H9 (cell line): ENCODE results near the gene CALCOCO1. TPM values are rescaled to one million over a fixed set of nuclear protein-coding genes. Genes with fewer than 3 reads are reported as not detected.
A peak's percentile ranks its signal among the peaks of the same experiment; 100 is the strongest.

Experiments used
- DNase-seq: peaks from one replicate; pipeline ENCODE4 v3.0.0-alpha.2; 2017
- H2AFZ ChIP-seq: one replicate; pipeline ENCODE4 v1.6.1; 2013; ENCODE audit warnings: mild to moderate bottlenecking, low read length, control low read depth, moderate library complexity
- H2AK5ac ChIP-seq: 2 replicates; pipeline ENCODE4 v1.6.1; 2013; ENCODE audit warnings: low read length, control low read depth, mixed read lengths; ENCODE audit not compliant: insufficient read length
- H2BK120ac ChIP-seq: one replicate; pipeline ENCODE4 v1.6.1; 2013; ENCODE audit warnings: low read depth, mild to moderate bottlenecking, low read length, control low read depth, inconsistent platforms; ENCODE audit not compliant: poor library complexity, severe bottlenecking
- H2BK12ac ChIP-seq: 2 replicates; pipeline ENCODE4 v1.6.1; 2013; ENCODE audit warnings: low read length, control low read depth, mixed read lengths, low read depth; ENCODE audit not compliant: insufficient read length
- H2BK15ac ChIP-seq: 2 replicates; pipeline ENCODE4 v1.6.1; 2013; ENCODE audit warnings: low read depth, low read length, control low read depth
- H2BK20ac ChIP-seq: one replicate; pipeline ENCODE4 v1.6.1; 2013; ENCODE audit warnings: low read depth, mild to moderate bottlenecking, low read length, control low read depth, inconsistent platforms; ENCODE audit not compliant: poor library complexity, severe bottlenecking
- H2BK5ac ChIP-seq: 2 replicates; pipeline ENCODE4 v1.6.1; 2013; ENCODE audit warnings: low read length, control low read depth, mixed read lengths; ENCODE audit not compliant: insufficient read length
- H3K14ac ChIP-seq: 2 replicates; pipeline ENCODE4 v1.6.1; 2013; ENCODE audit warnings: low read length, control low read depth; ENCODE audit not compliant: insufficient read depth
- H3K18ac ChIP-seq: 2 replicates; pipeline ENCODE4 v1.6.1; 2013; ENCODE audit warnings: low read depth, mild to moderate bottlenecking, mixed read lengths, low read length, control low read depth; ENCODE audit not compliant: insufficient read length
- H3K23ac ChIP-seq: 2 replicates; pipeline ENCODE4 v1.6.1; 2013; ENCODE audit warnings: low read length, control low read depth, mixed read lengths, low read depth; ENCODE audit not compliant: insufficient read length
- H3K23me2 ChIP-seq: 2 replicates; pipeline ENCODE4 v1.6.1; 2013; ENCODE audit warnings: low read depth, mild to moderate bottlenecking, mixed read lengths, low read length, control low read depth; ENCODE audit not compliant: insufficient read length, poor library complexity, severe bottlenecking
- H3K27ac ChIP-seq: 2 replicates; pipeline ENCODE4 v1.5.1; 2013; ENCODE audit warnings: low read length, control low read depth, mixed read lengths, low read depth; ENCODE audit not compliant: insufficient read length
- H3K27me3 ChIP-seq: 2 replicates; pipeline ENCODE4 v1.6.1; 2013; ENCODE audit warnings: low read length, control low read depth, inconsistent platforms; ENCODE audit not compliant: insufficient read depth
- H3K4ac ChIP-seq: 2 replicates; pipeline ENCODE4 v1.6.1; 2013; ENCODE audit warnings: low read depth, mild to moderate bottlenecking, control low read depth, inconsistent platforms, low read length, moderate library complexity
- H3K4me1 ChIP-seq: 2 replicates; pipeline ENCODE4 v1.6.1; 2013; ENCODE audit warnings: low read length, control low read depth, inconsistent platforms; ENCODE audit not compliant: insufficient read depth
- H3K4me2 ChIP-seq: 2 replicates; pipeline ENCODE4 v1.6.1; 2013; ENCODE audit warnings: low read length, control low read depth, mixed read lengths; ENCODE audit not compliant: insufficient read length, insufficient read depth
- H3K56ac ChIP-seq: 2 replicates; pipeline ENCODE4 v1.6.1; 2013; ENCODE audit warnings: low read depth, mild to moderate bottlenecking, mixed read lengths, low read length, control low read depth; ENCODE audit not compliant: insufficient read length
- H3K79me1 ChIP-seq: 2 replicates; pipeline ENCODE4 v1.6.1; 2013; ENCODE audit warnings: low read depth, mild to moderate bottlenecking, moderate library complexity, low read length, control low read depth, inconsistent platforms; ENCODE audit not compliant: insufficient read depth, poor library complexity, severe bottlenecking
- H3K79me2 ChIP-seq: 2 replicates; pipeline ENCODE4 v1.6.1; 2013; ENCODE audit warnings: low read length, control low read depth, inconsistent platforms; ENCODE audit not compliant: insufficient read depth
- H3K9ac ChIP-seq: 2 replicates; pipeline ENCODE4 v1.6.1; 2013; ENCODE audit warnings: low read length, control low read depth, mixed read lengths; ENCODE audit not compliant: insufficient read length; ENCODE audit errors: extremely low read depth
- H3K9me3 ChIP-seq: one replicate; pipeline ENCODE4 v1.6.1; 2013; ENCODE audit warnings: low read depth, low read length, inconsistent platforms; ENCODE audit not compliant: control insufficient read depth
- H3T11ph ChIP-seq: one replicate; pipeline ENCODE4 v1.6.1; 2013; ENCODE audit warnings: mild to moderate bottlenecking, low read length, control low read depth, inconsistent platforms
- H4K20me1 ChIP-seq: one replicate; pipeline ENCODE4 v1.6.1; 2013; ENCODE audit not compliant: control insufficient read depth, insufficient read length, insufficient read depth
- H4K5ac ChIP-seq: 2 replicates; pipeline ENCODE4 v1.6.1; 2013; ENCODE audit warnings: low read depth, mild to moderate bottlenecking, mixed read lengths, low read length, control low read depth; ENCODE audit not compliant: insufficient read length
- H4K8ac ChIP-seq: replicated peaks from 2 replicates; pipeline ENCODE4 v1.6.1; 2013; ENCODE audit warnings: low read length, control low read depth, mixed read lengths, low read depth; ENCODE audit not compliant: insufficient read length
- H4K91ac ChIP-seq: 2 replicates; pipeline ENCODE4 v1.6.1; 2013; ENCODE audit warnings: low read depth, mild to moderate bottlenecking, moderate library complexity, mixed read lengths, low read length, control low read depth; ENCODE audit not compliant: insufficient read length
- H3K27ac Mint-ChIP-seq, 3 experiments: 2 replicates in 2 of 3; 3 replicates in 1 of 3; pipeline ENCODE4 v1.8.0; 2020 to 2021; ENCODE audit warnings: mixed read lengths in 3 of 3, mild to moderate bottlenecking in 1 of 3, moderate library complexity in 1 of 3
- H3K27me3 Mint-ChIP-seq: 2 replicates; pipeline ENCODE4 v1.8.0; 2021; ENCODE audit warnings: low read depth, mild to moderate bottlenecking, moderate library complexity, mixed read lengths
- H3K36me3 Mint-ChIP-seq, 3 experiments: 2 replicates in 2 of 3; 3 replicates in 1 of 3; pipeline ENCODE4 v1.8.0; 2020 to 2021; ENCODE audit warnings: low read depth in 3 of 3, mixed read lengths in 3 of 3; ENCODE audit not compliant: insufficient read depth in 1 of 3
- H3K4me1 Mint-ChIP-seq, 2 experiments: 2 replicates each; pipeline ENCODE4 v1.8.0; 2020; ENCODE audit warnings: mixed read lengths in 2 of 2
- H3K4me3 Mint-ChIP-seq, 2 experiments: 2 replicates in 1 of 2; 3 replicates in 1 of 2; pipeline ENCODE4 v1.8.0; 2020 to 2021; ENCODE audit warnings: mild to moderate bottlenecking in 2 of 2, mixed read lengths in 2 of 2, moderate library complexity in 1 of 2
- H3K9me3 Mint-ChIP-seq, 2 experiments: 2 replicates in 1 of 2; 3 replicates in 1 of 2; pipeline ENCODE4 v1.8.0; 2020; ENCODE audit warnings: mild to moderate bottlenecking in 2 of 2, mixed read lengths in 2 of 2, moderate library complexity in 1 of 2
- WGBS: extraction: QIAGEN DNeasy Blood & Tissue Kit; methylation state at CpG from one replicate; pipeline ENCODE4 v1.1.7; 2013; ENCODE audit warnings: missing lambda C conversion rate, low lambda C conversion rate, mixed read lengths; ENCODE audit not compliant: insufficient read length; ENCODE audit errors: extremely low coverage; 5-methylcytosine and 5-hydroxymethylcytosine counted together
- total RNA-seq: library from RNA; stranded (reverse); gene quantifications from 2 replicates; pipeline ENCODE4 v1.2.1, GENCODE V29; 2021
- TF ChIP-seq, protein P1 (sequence below): fragments of 200-600 bp; sonication (generic); conservative IDR thresholded peaks from 3 replicates; pipeline ENCODE4 v1.8.0; 2021; ENCODE audit warnings: antibody characterized with exemption, mild to moderate bottlenecking

Gene CALCOCO1
- total RNA-seq, 1 experiment from 2014 or later: 22.3 TPM

DNA sequence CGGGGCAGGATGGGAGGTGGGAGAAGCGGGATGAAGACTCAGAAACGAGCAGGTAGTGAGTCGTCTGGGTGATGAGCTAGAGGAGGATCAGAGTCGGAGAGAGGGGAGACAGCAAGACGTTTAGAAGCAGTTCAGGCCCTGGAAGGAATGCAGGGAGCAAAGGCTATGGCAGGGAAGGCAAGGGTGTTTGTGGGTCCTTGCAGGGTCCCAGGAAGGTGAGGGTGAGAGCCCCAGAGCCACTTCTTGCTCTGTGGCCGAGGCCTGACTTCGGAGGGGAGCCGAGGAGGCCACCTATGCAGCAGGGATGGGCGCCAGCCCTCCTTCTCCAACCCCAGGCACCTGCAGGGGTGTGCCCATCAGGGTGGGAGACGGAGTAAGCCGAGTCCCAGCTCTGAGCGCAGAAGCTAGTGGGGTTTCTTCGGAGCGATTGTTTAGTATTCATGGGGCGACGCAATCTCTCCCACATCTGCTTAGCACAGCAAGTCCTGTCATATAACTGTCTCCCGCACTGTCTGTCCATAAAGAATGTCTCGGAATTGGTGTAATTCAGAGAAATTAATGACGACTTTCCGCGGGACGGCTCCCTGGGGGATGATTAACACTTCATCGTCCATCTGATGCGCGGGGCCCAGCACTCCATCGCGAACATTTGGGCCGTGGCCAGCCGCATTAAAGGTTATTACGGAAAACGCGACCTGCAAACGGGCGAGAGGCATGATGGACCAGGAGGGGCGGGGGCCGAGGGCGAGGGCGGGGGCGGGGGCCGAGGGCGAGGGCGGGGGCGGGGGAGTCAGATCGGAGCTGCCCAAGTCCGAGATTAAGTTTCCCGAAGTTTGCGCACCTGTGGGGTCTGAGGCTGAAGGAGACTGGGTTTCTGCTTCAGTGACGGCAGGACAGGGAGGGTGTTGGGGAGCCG lies 12.2 kb upstream of the CALCOCO1 start:
- DNase-seq: no peak
- no peak overlapping the region for H3K4ac ChIP-seq
- H4K8ac ChIP-seq: no peak overlapping the region
- peaks cover 16 to 19% of the 10 kb centered on the region in 2 experiments for H3K4me1 Mint-ChIP-seq
- TF ChIP-seq, protein P1, sequence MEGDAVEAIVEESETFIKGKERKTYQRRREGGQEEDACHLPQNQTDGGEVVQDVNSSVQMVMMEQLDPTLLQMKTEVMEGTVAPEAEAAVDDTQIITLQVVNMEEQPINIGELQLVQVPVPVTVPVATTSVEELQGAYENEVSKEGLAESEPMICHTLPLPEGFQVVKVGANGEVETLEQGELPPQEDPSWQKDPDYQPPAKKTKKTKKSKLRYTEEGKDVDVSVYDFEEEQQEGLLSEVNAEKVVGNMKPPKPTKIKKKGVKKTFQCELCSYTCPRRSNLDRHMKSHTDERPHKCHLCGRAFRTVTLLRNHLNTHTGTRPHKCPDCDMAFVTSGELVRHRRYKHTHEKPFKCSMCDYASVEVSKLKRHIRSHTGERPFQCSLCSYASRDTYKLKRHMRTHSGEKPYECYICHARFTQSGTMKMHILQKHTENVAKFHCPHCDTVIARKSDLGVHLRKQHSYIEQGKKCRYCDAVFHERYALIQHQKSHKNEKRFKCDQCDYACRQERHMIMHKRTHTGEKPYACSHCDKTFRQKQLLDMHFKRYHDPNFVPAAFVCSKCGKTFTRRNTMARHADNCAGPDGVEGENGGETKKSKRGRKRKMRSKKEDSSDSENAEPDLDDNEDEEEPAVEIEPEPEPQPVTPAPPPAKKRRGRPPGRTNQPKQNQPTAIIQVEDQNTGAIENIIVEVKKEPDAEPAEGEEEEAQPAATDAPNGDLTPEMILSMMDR: no peak
- no peak overlapping the region for H3K14ac ChIP-seq
- no peak overlapping the region for H2BK120ac ChIP-seq
- no peak overlapping the region for H2BK5ac ChIP-seq
- H3K56ac ChIP-seq: no peak overlapping the region
- no peak overlapping the region for H3K9ac ChIP-seq
- peak overlapping the region; percentile 59 to 81 for H3K4me3 Mint-ChIP-seq
- H3K23ac ChIP-seq: no peak overlapping the region
- no peak overlapping the region for H2BK20ac ChIP-seq
- H3K4me1 ChIP-seq: peaks cover 2% of the 10 kb centered on the region; the same call in 1 of the 2 replicates
- H3K79me2 ChIP-seq: no peaks in the 10 kb centered on the region
- no peak overlapping the region for H2AK5ac ChIP-seq
- no peak overlapping the region for H3K18ac ChIP-seq
- no peaks in the 10 kb centered on the region; the same call in none of the 2 replicates for H3K27me3 Mint-ChIP-seq
- no peaks in the 10 kb centered on the region for H3K79me1 ChIP-seq
- H2BK15ac ChIP-seq: no peak overlapping the region
- H2BK12ac ChIP-seq: no peak overlapping the region
- no peak overlapping the region for H4K91ac ChIP-seq
- no peak overlapping the region for H4K5ac ChIP-seq
- no peak overlapping the region for H3T11ph ChIP-seq
- no peaks in the 10 kb centered on the region for H3K9me3 ChIP-seq
- H3K9me3 Mint-ChIP-seq: no peaks in the 10 kb centered on the region
- H3K27me3 ChIP-seq: peaks cover 31% of the 10 kb centered on the region; the same call in 1 of the 2 replicates
- no peaks in the 10 kb centered on the region for H3K36me3 Mint-ChIP-seq
- H3K27ac Mint-ChIP-seq: no peak overlapping the region
- H4K20me1 ChIP-seq: no peaks in the 10 kb centered on the region
- no CpG with 5 or more reads among the region's 50 CpGs for WGBS
- peaks cover 19% of the 10 kb centered on the region for H3K23me2 ChIP-seq
- no peak overlapping the region for H2AFZ ChIP-seq
- H3K27ac ChIP-seq: no peak overlapping the region
- H3K4me2 ChIP-seq: peak overlapping the region; percentile 77
